HG02943 (cell line): ENCODE measurements around the gene MTHFSD.

ENCODE experiments used
- ATAC-seq: cut with Tn5 transposase; IDR thresholded peaks from one replicate; pipeline ENCODE4 v1.9.1; 2021; ENCODE audit warnings: mild to moderate bottlenecking, low read depth, moderate library complexity; ENCODE audit not compliant: unreplicated experiment

The MTHFSD gene

GRCh38 chr16:86515413-86515776, 39.6 kb downstream of the MTHFSD start:
- ATAC-seq, result no peak

GRCh38 chr16:86514481-86515376, 40.3 kb downstream of the MTHFSD start:
- ATAC-seq, result no peak

- no peak for ATAC-seq
Measured at GRCh38 chr16:86513471-86514277, 41.4 kb downstream of the MTHFSD start.

- no peak for ATAC-seq
Measured at GRCh38 chr16:86512860-86513470, 42.1 kb downstream of the MTHFSD start.

- ATAC-seq, result no peak
Measured at GRCh38 chr16:86512301-86512859, 42.7 kb downstream of the MTHFSD start.

GRCh38 chr16:86511317-86512161, 43.5 kb downstream of the MTHFSD start:
- no peak for ATAC-seq

- ATAC-seq, result no peak
Measured at GRCh38 chr16:86510465-86511261, 44.4 kb downstream of the MTHFSD start, which contains the start of gene FOXF1. FOXF1 (plus strand) TSS chr16:86510527; CDS start chr16:86510570, 43 bp downstream.

- no peak for ATAC-seq
Measured at GRCh38 chr16:86509759-86510464, 45.1 kb downstream of the MTHFSD start.

- ATAC-seq, result no peak
Measured at GRCh38 chr16:86508947-86509758, 45.9 kb downstream of the MTHFSD start.

GRCh38 chr16:86508028-86508946, 46.7 kb downstream of the MTHFSD start:
- ATAC-seq, result no peak

- ATAC-seq, result no peak
Measured at GRCh38 chr16:86507173-86508027, 47.6 kb downstream of the MTHFSD start.

GRCh38 chr16:86505899-86506864, 48.9 kb downstream of the MTHFSD start:
- ATAC-seq, result no peak

GRCh38 chr16:86505185-86505898, 49.7 kb downstream of the MTHFSD start:
- ATAC-seq, result no peak
